ENCODE results near the gene ZNF84. TPM values are rescaled to one million over a fixed set of nuclear protein-coding genes. Genes with fewer than 3 reads are reported as not detected.

Gene ZNF84
- total RNA-seq, 1 donor from 2014 or later: 68.5 TPM

- Mint-ChIP-seq H3K27me3 (no peaks in the 10 kb centered on the region), H3K9me3 (peaks cover 7% of the 10 kb centered on the region)
- TF ChIP-seq CTCF (conservative IDR thresholded peaks at IDR 0.05): no peak
Measured at GRCh38 chr12:133038118-133038709, 905 bp downstream of the ZNF84 start.

GRCh38 chr12:133046698-133047097 is 9.4 kb downstream of the ZNF84 start:
- no peak for TF ChIP-seq CTCF (conservative IDR thresholded peaks at IDR 0.05)
- no peak overlapping the region for H3K4me3 Mint-ChIP-seq
- peaks cover 28% of the 10 kb centered on the region for H3K9me3 Mint-ChIP-seq
- no peak for DNase-seq (ENCODE audit: extremely low spot score, unreplicated experiment)
- no peaks in the 10 kb centered on the region for H3K4me1 Mint-ChIP-seq (ENCODE audit: unreplicated experiment)
- H3K27ac Mint-ChIP-seq: no peak overlapping the region
- H3K27me3 Mint-ChIP-seq: no peaks in the 10 kb centered on the region
- H3K36me3 Mint-ChIP-seq: peaks cover 90% of the 10 kb centered on the region

More at GRCh38 chr12:133038118-133038709, 905 bp downstream of the ZNF84 start:
- DNase-seq (ENCODE audit: extremely low spot score, unreplicated experiment): no peak
- peak overlapping the region; percentile 97 for H3K27ac Mint-ChIP-seq
- H3K36me3 Mint-ChIP-seq: peaks cover 61% of the 10 kb centered on the region
- H3K4me3 Mint-ChIP-seq: peak overlapping the region; percentile 96
- no peaks in the 10 kb centered on the region for H3K4me1 Mint-ChIP-seq (ENCODE audit: unreplicated experiment)

GRCh38 chr12:133057446-133057845 is 20.1 kb downstream of the ZNF84 start:
- DNase-seq (ENCODE audit: extremely low spot score, unreplicated experiment): no peak
- Mint-ChIP-seq H3K4me1 (ENCODE audit: unreplicated experiment) (no peaks in the 10 kb centered on the region), H3K27ac (peak overlapping the region; percentile 43), H3K36me3 (peaks cover 66% of the 10 kb centered on the region), H3K9me3 (peaks cover 24% of the 10 kb centered on the region), H3K27me3 (peaks cover 3% of the 10 kb centered on the region), H3K4me3 (peak overlapping the region; percentile 24)
- no peak for TF ChIP-seq CTCF (conservative IDR thresholded peaks at IDR 0.05)

- Mint-ChIP-seq H3K4me3 (peak overlapping the region; percentile 29), H3K9me3 (peaks cover 17% of the 10 kb centered on the region), H3K27me3 (peaks cover 3% of the 10 kb centered on the region), H3K27ac (peak overlapping the region; percentile 59), H3K36me3 (peaks cover 66% of the 10 kb centered on the region), H3K4me1 (ENCODE audit: unreplicated experiment) (no peaks in the 10 kb centered on the region)
- no peak for DNase-seq (ENCODE audit: extremely low spot score, unreplicated experiment)
- TF ChIP-seq CTCF (conservative IDR thresholded peaks at IDR 0.05): no peak
Measured at GRCh38 chr12:133058203-133059113, 21.1 kb downstream of the ZNF84 start.

- Mint-ChIP-seq H3K27ac (no peak overlapping the region), H3K9me3 (peaks cover 10% of the 10 kb centered on the region), H3K27me3 (peaks cover 3% of the 10 kb centered on the region), H3K36me3 (peaks cover 58% of the 10 kb centered on the region), H3K4me3 (no peak overlapping the region), H3K4me1 (ENCODE audit: unreplicated experiment) (no peaks in the 10 kb centered on the region)
- TF ChIP-seq CTCF (conservative IDR thresholded peaks at IDR 0.05): no peak
- no peak for DNase-seq (ENCODE audit: extremely low spot score, unreplicated experiment)
Measured at GRCh38 chr12:133061954-133062353, 24.6 kb downstream of the ZNF84 start.
